Measurements from ENCODE around the gene PHETA2.

- TF ChIP-seq CTCF (IDR thresholded peaks at IDR 0.05), result no peak
- no peak for TF ChIP-seq POLR2A (IDR thresholded peaks at IDR 0.05)
Observed at GRCh38 chr22:42072606-42073330, 1.3 kb upstream of the PHETA2 start.
